Ectodermal cell (in vitro differentiated cells): ENCODE results near the gene FPR3.
"Not testable (repeated sequence)": the region's sequence is repeated elsewhere in the genome, so short reads cannot be mapped to it uniquely, and the experiment has no call there.

ENCODE experiments used
- H3K27ac ChIP-seq: 2 replicates; pipeline ENCODE4 v1.7.0; 2013; ENCODE audit warnings: mild to moderate bottlenecking, low read depth, low read length; ENCODE audit not compliant: insufficient read depth, poor library complexity, severe bottlenecking
- H3K27me3 ChIP-seq: 2 replicates; pipeline ENCODE4 v1.7.0; 2013; ENCODE audit warnings: mild to moderate bottlenecking, low read length; ENCODE audit not compliant: insufficient read depth, control insufficient read depth, poor library complexity, severe bottlenecking
- H3K36me3 ChIP-seq: one replicate; pipeline ENCODE4 v1.7.0; 2013; ENCODE audit warnings: low read length; ENCODE audit not compliant: control insufficient read depth, insufficient read depth
- H3K4me1 ChIP-seq: one replicate; pipeline ENCODE4 v1.7.0; 2013; ENCODE audit warnings: low read length; ENCODE audit not compliant: control insufficient read depth, insufficient read depth
- H3K4me3 ChIP-seq: 2 replicates; pipeline ENCODE4 v1.7.0; 2013; ENCODE audit warnings: low read depth, low read length, control low read depth; ENCODE audit not compliant: insufficient read depth
- H3K9me3 ChIP-seq: 2 replicates; pipeline ENCODE4 v1.7.0; 2013; ENCODE audit warnings: mild to moderate bottlenecking, low read length, moderate library complexity; ENCODE audit not compliant: control insufficient read depth
- WGBS, 2 experiments: methylation state at CpG; one replicate each; pipeline ENCODE4 v1.1.7; 2013; ENCODE audit warnings: missing lambda C conversion rate in 2 of 2; 5-methylcytosine and 5-hydroxymethylcytosine counted together

The FPR3 gene

GRCh38 chr19:51805396-51805795 is 10.4 kb downstream of the FPR3 start:
- not testable (repeated sequence) for H3K27me3 ChIP-seq, H3K9me3 ChIP-seq, H3K27ac ChIP-seq, H3K4me3 ChIP-seq, H3K4me1 ChIP-seq, H3K36me3 ChIP-seq
- 89 to 91% methylated on average over 8 of the region's 8 CpGs for WGBS, 2 experiments

DNA sequence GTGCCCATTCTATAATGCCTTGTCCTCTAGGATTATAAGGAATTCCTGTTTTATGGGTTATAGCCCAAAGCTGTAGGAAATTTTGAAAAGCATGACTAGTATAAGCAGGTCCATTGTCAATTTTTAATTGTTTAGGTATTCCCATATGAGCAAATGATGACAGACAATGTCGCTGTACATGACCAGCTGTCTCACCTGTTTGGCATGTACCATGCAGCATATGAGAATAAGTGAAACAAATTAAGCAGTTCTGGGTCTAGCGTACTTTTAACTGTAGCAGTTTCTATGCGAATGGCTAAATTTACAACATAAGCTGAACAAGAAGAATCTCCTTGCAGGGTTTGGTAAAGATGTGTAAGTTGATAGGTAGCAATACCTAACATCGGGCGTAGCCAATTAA is 11.6 kb downstream of the FPR3 start:
- not testable (repeated sequence) for H3K4me1 ChIP-seq, H3K9me3 ChIP-seq, H3K27ac ChIP-seq, H3K27me3 ChIP-seq, H3K36me3 ChIP-seq, H3K4me3 ChIP-seq
- WGBS, 2 experiments: 92 to 97% methylated on average over 3 to 5 of the region's 5 CpGs

DNA sequence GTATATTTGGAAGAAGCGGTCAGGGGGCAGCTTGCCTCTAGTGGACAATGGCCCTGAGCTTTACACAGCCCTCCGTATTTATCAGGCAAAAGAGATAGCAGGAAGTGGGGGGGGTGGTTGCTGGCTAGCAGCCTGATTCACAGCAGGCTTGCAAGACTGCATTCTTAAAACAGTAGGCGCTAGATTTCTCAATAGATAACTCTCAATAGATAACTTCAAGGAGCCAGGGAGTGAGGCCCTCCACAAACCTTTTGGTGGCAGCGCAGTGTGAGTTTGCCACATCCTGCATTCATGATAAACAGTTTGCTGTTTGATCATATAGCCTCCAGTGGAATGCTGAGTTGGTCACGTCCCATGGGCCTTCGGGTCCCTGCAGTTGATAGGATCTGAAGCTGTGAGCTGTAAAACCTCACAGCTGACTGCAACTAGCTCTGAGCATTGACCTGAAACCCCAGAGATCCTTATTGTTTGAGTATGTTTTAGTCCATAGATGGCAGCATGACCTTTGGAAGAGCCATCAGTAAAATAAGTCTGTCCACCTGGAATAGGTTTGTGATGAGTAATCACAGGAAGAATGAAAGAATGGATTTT is 12.2 kb downstream of the FPR3 start:
- H3K4me3 ChIP-seq: no peak overlapping the region
- H3K27ac ChIP-seq: no peak overlapping the region
- H3K36me3 ChIP-seq: no peaks in the 10 kb centered on the region
- no peaks in the 10 kb centered on the region for H3K27me3 ChIP-seq
- 65% methylated on average over 6 of the region's 6 CpGs for WGBS, 2 experiments
- no peaks in the 10 kb centered on the region for H3K9me3 ChIP-seq
- H3K4me1 ChIP-seq: no peaks in the 10 kb centered on the region

DNA sequence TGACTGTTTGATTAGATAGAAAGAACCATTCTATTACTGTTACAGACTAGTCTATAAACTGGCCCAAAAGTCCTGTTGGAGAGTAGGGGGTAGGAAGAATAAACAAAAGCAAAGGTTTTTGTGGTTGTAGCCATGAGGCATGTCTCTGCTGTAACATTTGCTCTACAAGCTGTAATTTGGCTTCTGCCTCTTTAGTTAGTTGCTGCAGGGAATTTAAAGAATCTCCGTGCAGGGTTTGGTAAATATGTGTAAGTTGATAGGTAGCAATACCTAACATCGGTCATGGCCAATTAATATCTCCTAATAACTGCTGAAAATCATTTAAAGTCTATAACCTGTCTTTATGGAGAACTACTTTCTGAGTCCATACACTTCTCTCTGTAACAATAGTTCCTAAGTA is 13.0 kb downstream of the FPR3 start:
- no peak overlapping the region for H3K4me3 ChIP-seq
- no peaks in the 10 kb centered on the region for H3K4me1 ChIP-seq
- no peaks in the 10 kb centered on the region for H3K9me3 ChIP-seq
- no peak overlapping the region for H3K27ac ChIP-seq
- 83 to 91% methylated on average over 1 of the region's 2 CpGs for WGBS, 2 experiments
- no peaks in the 10 kb centered on the region for H3K27me3 ChIP-seq
- H3K36me3 ChIP-seq: no peaks in the 10 kb centered on the region

- Histone ChIP-seq H3K9me3 (no peaks in the 10 kb centered on the region), H3K4me1 (no peaks in the 10 kb centered on the region), H3K27me3 (no peaks in the 10 kb centered on the region), H3K27ac (no peak overlapping the region), H3K36me3 (no peaks in the 10 kb centered on the region), H3K4me3 (no peak overlapping the region)
- 87 to 88% methylated on average over 8 of the region's 8 CpGs for whole genome bisulfite sequencing, 2 experiments
Measured at GRCh38 chr19:51808333-51808986, 13.5 kb downstream of the FPR3 start.

DNA sequence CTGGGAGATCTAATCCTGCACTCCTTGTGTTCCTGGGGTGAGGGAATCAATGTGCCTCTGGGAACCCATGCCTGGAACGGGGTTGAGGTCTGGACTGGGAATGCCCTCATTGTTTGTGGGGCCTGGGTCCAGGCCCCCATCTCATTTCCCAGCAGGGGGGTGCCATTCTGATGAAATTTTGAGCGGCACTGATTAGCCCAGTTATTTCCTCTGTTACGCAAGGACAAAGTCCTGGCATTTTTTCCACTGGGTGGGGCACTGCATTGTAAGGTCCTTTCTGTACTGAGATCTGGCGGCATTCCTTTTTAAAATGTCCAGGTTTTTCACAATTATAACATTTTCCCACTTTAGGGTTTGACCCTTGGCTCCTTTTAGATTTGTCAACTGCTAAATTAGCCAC is 14.8 kb downstream of the FPR3 start:
- H3K4me3 ChIP-seq: no peak overlapping the region

DNA sequence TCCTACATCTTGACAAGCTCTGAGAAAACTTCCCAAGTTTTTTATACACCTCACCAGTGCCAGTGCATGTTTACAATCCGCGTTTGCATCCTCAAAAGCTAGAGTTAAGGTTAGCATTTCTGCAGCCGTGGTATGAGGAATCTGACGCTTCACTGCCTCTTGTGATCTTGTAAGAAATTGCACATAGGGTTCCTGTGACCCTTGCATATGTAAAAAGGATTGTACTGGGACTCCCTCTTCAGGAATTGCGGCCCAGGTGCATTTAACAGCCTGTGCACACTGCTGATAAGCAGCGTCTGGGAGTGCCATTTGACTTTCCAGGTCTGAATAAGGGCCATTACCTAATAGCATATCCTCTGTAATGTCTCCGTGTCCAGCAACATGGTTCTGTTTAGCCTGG is 15.3 kb downstream of the FPR3 start:
- no peaks in the 10 kb centered on the region for H3K27me3 ChIP-seq
- H3K4me3 ChIP-seq: no peak overlapping the region
- H3K9me3 ChIP-seq: peaks cover 3% of the 10 kb centered on the region
- H3K4me1 ChIP-seq: no peaks in the 10 kb centered on the region
- WGBS, 2 experiments: 85 to 87% methylated on average over 7 of the region's 7 CpGs
- no peaks in the 10 kb centered on the region for H3K36me3 ChIP-seq
- H3K27ac ChIP-seq: no peak overlapping the region

More for the DNA sequence above, 14.8 kb downstream of the FPR3 start:
- Histone ChIP-seq H3K36me3 (no peaks in the 10 kb centered on the region), H3K4me1 (no peaks in the 10 kb centered on the region), H3K27ac (no peak overlapping the region), H3K27me3 (no peaks in the 10 kb centered on the region), H3K9me3 (peaks cover under 1% of the 10 kb centered on the region)
- 81% methylated on average over 4 of the region's 4 CpGs for WGBS, 2 experiments

DNA sequence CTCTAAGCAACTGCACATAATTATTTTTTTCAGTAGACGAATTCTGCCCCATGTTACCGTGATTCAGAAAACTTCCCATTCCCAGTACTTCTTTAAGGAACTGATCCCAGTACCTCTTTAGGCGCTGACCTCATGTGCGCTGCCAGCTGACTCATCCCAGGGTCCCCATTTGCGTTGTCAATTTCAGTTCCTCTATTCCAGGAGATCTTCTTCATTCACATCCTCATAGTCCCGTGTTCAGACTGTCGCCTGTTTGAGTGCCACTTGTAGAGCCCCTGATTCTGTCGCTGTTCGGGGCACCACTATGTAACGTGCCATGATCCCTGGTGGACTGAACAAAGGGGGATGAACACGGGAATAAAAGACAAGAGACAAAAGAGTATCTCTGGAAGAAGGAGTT is 16.4 kb downstream of the FPR3 start:
- 87 to 89% methylated on average over 11 of the region's 11 CpGs for WGBS, 2 experiments
- H3K4me3 ChIP-seq: no peak overlapping the region
- no peaks in the 10 kb centered on the region for H3K36me3 ChIP-seq

GRCh38 chr19:51815043-51815442 is 20.1 kb downstream of the FPR3 start:
- H3K36me3 ChIP-seq: no peaks in the 10 kb centered on the region
- no peaks in the 10 kb centered on the region for H3K27me3 ChIP-seq
- no peaks in the 10 kb centered on the region for H3K4me1 ChIP-seq
- 79 to 90% methylated on average over 9 of the region's 9 CpGs for WGBS, 2 experiments
- no peak overlapping the region for H3K4me3 ChIP-seq
- no peak overlapping the region for H3K27ac ChIP-seq
- peaks cover 3% of the 10 kb centered on the region for H3K9me3 ChIP-seq

More for the DNA sequence above, 16.4 kb downstream of the FPR3 start:
- H3K27me3 ChIP-seq: no peaks in the 10 kb centered on the region
- H3K27ac ChIP-seq: no peak overlapping the region
- H3K4me1 ChIP-seq: no peaks in the 10 kb centered on the region
- H3K9me3 ChIP-seq: peaks cover 3% of the 10 kb centered on the region

- H3K27me3 ChIP-seq: no peaks in the 10 kb centered on the region
- no peaks in the 10 kb centered on the region for H3K4me1 ChIP-seq
- no peak overlapping the region for H3K27ac ChIP-seq
- no peak overlapping the region for H3K4me3 ChIP-seq
- peaks cover 3% of the 10 kb centered on the region for H3K9me3 ChIP-seq
- H3K36me3 ChIP-seq: no peaks in the 10 kb centered on the region
- WGBS, 2 experiments: 98 to 100% methylated on average over 1 of the region's 1 CpG
Measured at GRCh38 chr19:51816711-51817110, 21.8 kb downstream of the FPR3 start.
